ENCODE results near the gene GAPT.

The GAPT gene

DNA sequence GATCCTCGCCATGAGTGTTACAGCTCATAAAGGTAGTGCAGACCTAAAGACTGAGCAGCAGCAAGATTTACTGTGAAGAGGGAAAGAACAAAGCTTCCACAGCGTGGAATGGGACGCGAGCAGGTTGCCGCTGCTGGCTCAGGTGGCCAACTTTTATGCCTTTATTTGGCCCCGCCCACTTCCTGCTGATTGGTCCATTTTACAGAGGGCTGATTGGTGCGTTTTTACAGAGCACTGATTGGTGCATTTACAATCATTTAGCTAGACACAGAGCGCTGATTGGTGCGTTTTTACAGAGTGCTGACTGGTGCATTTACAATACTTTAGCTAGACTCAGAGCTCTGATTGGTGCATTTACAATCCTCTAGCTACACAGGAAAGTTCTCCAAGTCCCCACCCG, 45.2 kb upstream of the GAPT start (continued):
- TF ChIP-seq, protein P1, sequence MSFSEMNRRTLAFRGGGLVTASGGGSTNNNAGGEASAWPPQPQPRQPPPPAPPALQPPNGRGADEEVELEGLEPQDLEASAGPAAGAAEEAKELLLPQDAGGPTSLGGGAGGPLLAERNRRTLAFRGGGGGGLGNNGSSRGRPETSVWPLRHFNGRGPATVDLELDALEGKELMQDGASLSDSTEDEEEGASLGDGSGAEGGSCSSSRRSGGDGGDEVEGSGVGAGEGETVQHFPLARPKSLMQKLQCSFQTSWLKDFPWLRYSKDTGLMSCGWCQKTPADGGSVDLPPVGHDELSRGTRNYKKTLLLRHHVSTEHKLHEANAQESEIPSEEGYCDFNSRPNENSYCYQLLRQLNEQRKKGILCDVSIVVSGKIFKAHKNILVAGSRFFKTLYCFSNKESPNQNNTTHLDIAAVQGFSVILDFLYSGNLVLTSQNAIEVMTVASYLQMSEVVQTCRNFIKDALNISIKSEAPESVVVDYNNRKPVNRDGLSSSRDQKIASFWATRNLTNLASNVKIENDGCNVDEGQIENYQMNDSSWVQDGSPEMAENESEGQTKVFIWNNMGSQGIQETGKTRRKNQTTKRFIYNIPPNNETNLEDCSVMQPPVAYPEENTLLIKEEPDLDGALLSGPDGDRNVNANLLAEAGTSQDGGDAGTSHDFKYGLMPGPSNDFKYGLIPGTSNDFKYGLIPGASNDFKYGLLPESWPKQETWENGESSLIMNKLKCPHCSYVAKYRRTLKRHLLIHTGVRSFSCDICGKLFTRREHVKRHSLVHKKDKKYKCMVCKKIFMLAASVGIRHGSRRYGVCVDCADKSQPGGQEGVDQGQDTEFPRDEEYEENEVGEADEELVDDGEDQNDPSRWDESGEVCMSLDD (tag by site-specific recombination; IDR thresholded peaks at IDR 0.05): no peak

DNA sequence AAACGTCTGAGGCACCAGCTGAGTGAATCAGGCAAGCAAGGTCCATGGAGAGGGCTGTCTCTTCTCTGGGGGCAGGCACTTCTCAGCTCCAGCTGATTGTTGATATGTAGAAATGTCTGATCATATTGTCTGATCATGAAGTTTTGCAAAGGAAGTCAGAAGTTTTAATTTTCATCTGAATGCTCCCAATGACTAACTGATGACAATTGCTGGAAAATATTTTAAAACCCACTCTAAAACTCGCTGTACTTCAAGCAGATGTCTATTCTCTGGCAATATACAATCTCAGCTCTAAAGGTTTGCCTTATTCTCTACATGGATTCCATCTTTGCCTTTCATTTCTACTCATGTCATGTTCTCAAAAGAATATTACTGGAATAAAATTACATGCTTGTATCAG, 44.0 kb upstream of the GAPT start:
- Histone ChIP-seq H3K4me1 (ENCODE audit: control insufficient read depth, insufficient read depth, low read length) (no peaks in the 10 kb centered on the region), H3K36me3 (ENCODE audit: control insufficient read depth in 2 of 2, insufficient read depth in 1 of 2, low read length in 2 of 2) (no peaks in the 10 kb centered on the region), H3K27ac (ENCODE audit: extremely low read depth, low read depth, low read length) (no peak overlapping the region), H3K4me3 (ENCODE audit: low read depth, low read length) (no peak overlapping the region), H3K9me3 (ENCODE audit: control insufficient read depth, insufficient read depth, low read depth, low read length) (no peaks in the 10 kb centered on the region)
- TF ChIP-seq ZNF558 (tag by site-specific recombination; IDR thresholded peaks at IDR 0.05): no peak
- no peak for TF ChIP-seq ZEB2 (tag by site-specific recombination; IDR thresholded peaks at IDR 0.05)
- no peak for TF ChIP-seq OVOL3 (tag by site-specific recombination; IDR thresholded peaks at IDR 0.05)
- no peak for TF ChIP-seq BCL11B (tag by site-specific recombination; IDR thresholded peaks at IDR 0.05; ENCODE audit: low read depth)
- no peak for TF ChIP-seq ZIC2 (tag by site-specific recombination; IDR thresholded peaks at IDR 0.05)
- TF ChIP-seq ZNF19 (tag by site-specific recombination; IDR thresholded peaks at IDR 0.05; ENCODE audit: low read depth): no peak
- TF ChIP-seq ZSCAN16 (tag by site-specific recombination; IDR thresholded peaks at IDR 0.05): no peak
- no peak for TF ChIP-seq TCF7L2 (IDR thresholded peaks at IDR 0.05; ENCODE audit: borderline replicate concordance, low read depth, low read length)
- no peak for TF ChIP-seq ZNF629 (tag by site-specific recombination; IDR thresholded peaks at IDR 0.05)
- TF ChIP-seq, protein P2, sequence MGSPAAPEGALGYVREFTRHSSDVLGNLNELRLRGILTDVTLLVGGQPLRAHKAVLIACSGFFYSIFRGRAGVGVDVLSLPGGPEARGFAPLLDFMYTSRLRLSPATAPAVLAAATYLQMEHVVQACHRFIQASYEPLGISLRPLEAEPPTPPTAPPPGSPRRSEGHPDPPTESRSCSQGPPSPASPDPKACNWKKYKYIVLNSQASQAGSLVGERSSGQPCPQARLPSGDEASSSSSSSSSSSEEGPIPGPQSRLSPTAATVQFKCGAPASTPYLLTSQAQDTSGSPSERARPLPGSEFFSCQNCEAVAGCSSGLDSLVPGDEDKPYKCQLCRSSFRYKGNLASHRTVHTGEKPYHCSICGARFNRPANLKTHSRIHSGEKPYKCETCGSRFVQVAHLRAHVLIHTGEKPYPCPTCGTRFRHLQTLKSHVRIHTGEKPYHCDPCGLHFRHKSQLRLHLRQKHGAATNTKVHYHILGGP (tag by site-specific recombination; IDR thresholded peaks at IDR 0.05): no peak
- TF ChIP-seq OSR2 (tag by site-specific recombination; IDR thresholded peaks at IDR 0.05): no peak
- no peak for TF ChIP-seq HOXD13 (CRISPR knock-in tag; IDR thresholded peaks at IDR 0.05; ENCODE audit: borderline replicate concordance)
- TF ChIP-seq ZNF544 (tag by site-specific recombination; IDR thresholded peaks at IDR 0.05): no peak
- no peak for TF ChIP-seq YY2 (tag by site-specific recombination; IDR thresholded peaks at IDR 0.05)
- no peak for TF ChIP-seq ZBTB17 (tag by site-specific recombination; IDR thresholded peaks at IDR 0.05)
- POLR2A ChIA-PET: interaction anchor here (0.6 kb wide), 1 partner anchor 204 kb away, joined by 3 read pairs; no protein-coding TSS in a partner anchor
- CTCF ChIA-PET: no interaction called here

DNA sequence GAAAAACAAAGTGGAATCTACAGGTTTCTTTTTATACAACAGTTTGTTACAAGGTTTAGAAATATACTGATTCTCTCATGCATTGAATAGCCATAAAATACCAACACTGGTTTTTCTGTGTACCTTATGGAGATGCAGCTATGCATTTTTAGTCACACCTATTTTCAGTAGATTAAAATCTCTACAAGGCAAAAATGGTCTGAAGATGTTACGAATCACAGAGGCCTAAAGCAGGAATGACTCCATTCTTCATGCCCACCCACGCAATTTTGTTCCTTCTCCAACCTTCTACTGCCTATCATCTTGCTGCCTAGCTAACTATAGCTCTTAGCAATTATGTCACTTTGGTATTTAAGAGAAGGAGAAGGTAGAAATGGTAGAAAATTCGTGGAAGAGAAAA, 41.2 kb upstream of the GAPT start:
- Histone ChIP-seq H3K9me3 (ENCODE audit: control insufficient read depth, insufficient read depth, low read depth, low read length) (no peaks in the 10 kb centered on the region), H3K4me3 (ENCODE audit: low read depth, low read length) (no peak overlapping the region), H3K4me1 (ENCODE audit: control insufficient read depth, insufficient read depth, low read length) (no peaks in the 10 kb centered on the region), H3K27ac (ENCODE audit: extremely low read depth, low read depth, low read length) (no peak overlapping the region), H3K36me3 (ENCODE audit: control insufficient read depth in 2 of 2, insufficient read depth in 1 of 2, low read length in 2 of 2) (peaks cover 9 to 25% of the 10 kb centered on the region in 2 experiments; a peak in 2 of 3 replicates)
- ChIA-PET CTCF (interaction anchor here (0.7 kb wide), 1 partner anchor 562 kb away, joined by 3 read pairs; no protein-coding TSS in a partner anchor), POLR2A (interaction anchor here (1.2 kb wide), 1 partner anchor 10 kb away, joined by 4 read pairs; the partner anchor contains the start of gene PLK2)
- no peak for TF ChIP-seq ZBTB17 (tag by site-specific recombination; IDR thresholded peaks at IDR 0.05)
- no peak for TF ChIP-seq ZNF132 (tag by site-specific recombination; IDR thresholded peaks at IDR 0.05; ENCODE audit: borderline replicate concordance)
- TF ChIP-seq MYNN (tag by site-specific recombination; IDR thresholded peaks at IDR 0.05; ENCODE audit: borderline replicate concordance): no peak
- no peak for TF ChIP-seq GFI1B (tag by site-specific recombination; IDR thresholded peaks at IDR 0.05)
- TF ChIP-seq ZNF830 (tag by site-specific recombination; IDR thresholded peaks at IDR 0.05; ENCODE audit: low read depth): no peak

Measured in HEK293 (cell line).